ENCODE measurements around the gene GRIN2A.

The GRIN2A gene

GRCh38 chr16:10171221-10171620 is 11.0 kb downstream of the GRIN2A start:
- no peak for TF ChIP-seq CTCF (IDR thresholded peaks at IDR 0.05; ENCODE audit: low read depth, low read length)
- no peak overlapping the region for H3K4me3 ChIP-seq (ENCODE audit: low read depth, low read length)

- no peak for TF ChIP-seq CTCF (IDR thresholded peaks at IDR 0.05; ENCODE audit: low read depth, low read length)
- H3K4me3 ChIP-seq (ENCODE audit: low read depth, low read length), result no peak overlapping the region
Observed at GRCh38 chr16:10169904-10170410, 12.3 kb downstream of the GRIN2A start.

GRCh38 chr16:10169031-10169430 is 13.2 kb downstream of the GRIN2A start:
- TF ChIP-seq CTCF (IDR thresholded peaks at IDR 0.05; ENCODE audit: low read depth, low read length), result no peak
- H3K4me3 ChIP-seq (ENCODE audit: low read depth, low read length), result no peak overlapping the region

- H3K4me3 ChIP-seq (ENCODE audit: low read depth, low read length), result no peak overlapping the region
- no peak for TF ChIP-seq CTCF (IDR thresholded peaks at IDR 0.05; ENCODE audit: low read depth, low read length)
Observed at GRCh38 chr16:10168258-10168657, 14.0 kb downstream of the GRIN2A start.

- no peak for TF ChIP-seq CTCF (IDR thresholded peaks at IDR 0.05; ENCODE audit: low read depth, low read length)
- no peak overlapping the region for H3K4me3 ChIP-seq (ENCODE audit: low read depth, low read length)
Observed at GRCh38 chr16:10165643-10166042, 16.6 kb downstream of the GRIN2A start.

- H3K4me3 ChIP-seq (ENCODE audit: low read depth, low read length), result no peak overlapping the region
- no peak for TF ChIP-seq CTCF (IDR thresholded peaks at IDR 0.05; ENCODE audit: low read depth, low read length)
Observed at GRCh38 chr16:10162981-10163380, 19.2 kb downstream of the GRIN2A start.

GRCh38 chr16:10156099-10156498 is 26.1 kb downstream of the GRIN2A start:
- no peak for TF ChIP-seq CTCF (IDR thresholded peaks at IDR 0.05; ENCODE audit: low read depth, low read length)
- no peak overlapping the region for H3K4me3 ChIP-seq (ENCODE audit: low read depth, low read length)
